GM23338 (cell line): ENCODE results near the gene SHISAL1. TPM values are rescaled to one million over a fixed set of nuclear protein-coding genes. Genes with fewer than 3 reads are reported as not detected.

Experiments
- ATAC-seq: fragments of 200-7000 bp; cut with Tn5 transposase; 3 replicates; pipeline ENCODE4 v1.9.1; 2020
- DNase-seq: peaks from one replicate; pipeline ENCODE4 v3.0.0-alpha.2; 2015; ENCODE audit warnings: low spot score
- H2AFZ ChIP-seq: fragments of 200-600 bp; sonication (generic); 2 replicates; pipeline ENCODE4 v1.8.0; 2016; ENCODE audit warnings: antibody characterized with exemption, mild to moderate bottlenecking, moderate library complexity
- H3F3A ChIP-seq: fragments of 200-600 bp; sonication (generic); replicated peaks from 2 replicates; pipeline ENCODE4 v1.8.0; 2017; ENCODE audit warnings: antibody characterized with exemption, mixed run types, low read depth
- H3K27ac ChIP-seq: fragments of 200-600 bp; sonication (generic); 2 replicates; pipeline ENCODE4 v1.6.1; 2016; ENCODE audit warnings: low read depth
- H3K27me3 ChIP-seq: fragments of 200-600 bp; sonication (generic); 2 replicates; pipeline ENCODE4 v1.8.0; 2016; ENCODE audit warnings: mild to moderate bottlenecking, mixed run types, moderate library complexity; ENCODE audit not compliant: insufficient read depth
- H3K36me3 ChIP-seq: fragments of 200-600 bp; sonication (generic); 2 replicates; pipeline ENCODE4 v1.8.0; 2016; ENCODE audit warnings: mild to moderate bottlenecking; ENCODE audit not compliant: insufficient read depth
- H3K4me1 ChIP-seq: fragments of 200-600 bp; sonication (generic); 2 replicates; pipeline ENCODE4 v1.8.0; 2016; ENCODE audit warnings: mild to moderate bottlenecking, moderate library complexity; ENCODE audit not compliant: insufficient read depth
- H3K4me2 ChIP-seq: fragments of 200-600 bp; sonication (generic); 2 replicates; pipeline ENCODE4 v1.7.1; 2017; ENCODE audit warnings: mixed run types
- H3K4me3 ChIP-seq: fragments of 200-600 bp; sonication (generic); 2 replicates; pipeline ENCODE4 v1.6.1; 2016; ENCODE audit warnings: mixed run types
- H3K79me2 ChIP-seq: fragments of 200-600 bp; sonication (generic); replicated peaks from 2 replicates; pipeline ENCODE4 v1.8.0; 2017; ENCODE audit warnings: mild to moderate bottlenecking; ENCODE audit not compliant: insufficient read depth
- H3K9me2 ChIP-seq: fragments of 200-600 bp; sonication (generic); 2 replicates; pipeline ENCODE4 v1.8.0; 2017; ENCODE audit not compliant: insufficient read depth
- H4K20me1 ChIP-seq: fragments of 200-600 bp; sonication (generic); replicated peaks from 2 replicates; pipeline ENCODE4 v1.8.0; 2017; ENCODE audit warnings: mild to moderate bottlenecking; ENCODE audit not compliant: insufficient read depth
- H3K27ac Mint-ChIP-seq: 2 replicates; pipeline ENCODE4 v1.8.0; 2020; ENCODE audit warnings: inconsistent platforms, mild to moderate bottlenecking, moderate library complexity, mixed read lengths
- H3K27me3 Mint-ChIP-seq: 3 replicates; pipeline ENCODE4 v1.8.0; 2022; ENCODE audit warnings: low read depth, mild to moderate bottlenecking, moderate library complexity, mixed read lengths, inconsistent platforms; ENCODE audit not compliant: insufficient read depth, poor library complexity
- H3K36me3 Mint-ChIP-seq: 3 replicates; pipeline ENCODE4 v1.8.0; 2021; ENCODE audit warnings: low read depth, mild to moderate bottlenecking, inconsistent platforms, moderate library complexity, mixed read lengths
- H3K4me1 Mint-ChIP-seq: 3 replicates; pipeline ENCODE4 v1.8.0; 2020; ENCODE audit warnings: mild to moderate bottlenecking, inconsistent platforms, mixed read lengths
- H3K4me3 Mint-ChIP-seq: 3 replicates; pipeline ENCODE4 v1.8.0; 2021; ENCODE audit warnings: moderate library complexity, mild to moderate bottlenecking, inconsistent platforms, mixed read lengths
- H3K9me3 Mint-ChIP-seq: 3 replicates; pipeline ENCODE4 v1.8.0; 2020; ENCODE audit warnings: moderate library complexity, mild to moderate bottlenecking, inconsistent platforms, mixed read lengths
- CTCF ChIP-seq, 2 experiments: fragments of 200-600 bp in 1 of 2; sonication (generic) in 1 of 2; conservative IDR thresholded peaks; 2 replicates each; pipeline versions ENCODE4 v1.5.1 to v1.6.1; 2016 to 2017; ENCODE audit warnings: antibody characterized with exemption in 2 of 2, low read depth in 2 of 2, mild to moderate bottlenecking in 2 of 2, moderate library complexity in 1 of 2
- ETS1 ChIP-seq: IDR thresholded peaks from 2 replicates; pipeline ENCODE4 v1.6.1; 2016; ENCODE audit warnings: antibody characterized with exemption
- EZH2 ChIP-seq: fragments of 200-600 bp; sonication (generic); IDR thresholded peaks from one replicate; pipeline ENCODE4 v1.8.0; 2017; ENCODE audit warnings: antibody characterized with exemption, mild to moderate bottlenecking, low read depth; ENCODE audit not compliant: unreplicated experiment
- EZH2phosphoT487 ChIP-seq: fragments of 200-600 bp; sonication (generic); IDR thresholded peaks from one replicate; pipeline ENCODE4 v1.8.1; 2018; ENCODE audit warnings: antibody characterized with exemption; ENCODE audit not compliant: unreplicated experiment
- JUNB ChIP-seq: IDR thresholded peaks from one replicate; pipeline ENCODE4 v1.6.1; 2016; ENCODE audit warnings: antibody characterized with exemption; ENCODE audit not compliant: unreplicated experiment
- NANOG ChIP-seq: IDR thresholded peaks from 2 replicates; pipeline ENCODE4 v1.6.1; 2016; ENCODE audit warnings: antibody characterized with exemption, borderline replicate concordance
- POLR2AphosphoS5 ChIP-seq: IDR thresholded peaks from 2 replicates; pipeline ENCODE4 v1.6.1; 2016; ENCODE audit warnings: antibody characterized with exemption, low read depth
- STAT1 ChIP-seq: IDR thresholded peaks from one replicate; pipeline ENCODE4 v1.6.1; 2016; ENCODE audit warnings: antibody characterized with exemption; ENCODE audit not compliant: unreplicated experiment
- ZNF114 ChIP-seq: fragments of 250-450 bp; sonication (Bioruptor Pico); IDR thresholded peaks from 2 replicates; pipeline ENCODE4 v1.5.0; 2020; ENCODE audit warnings: mild to moderate bottlenecking, moderate library complexity
- ZNF331 ChIP-seq: fragments of 250-450 bp; sonication (Bioruptor Pico); IDR thresholded peaks from 2 replicates; pipeline ENCODE4 v1.5.0; 2020; ENCODE audit warnings: low read depth, mild to moderate bottlenecking, moderate library complexity
- polyA plus RNA-seq: library from polyadenylated mRNA; unstranded; fragments of >200 nt; fragmentation: Nextera tagmentation; extraction: Ambion mirVana; gene quantifications from 2 replicates; pipeline ENCODE4 v1.2.1, GENCODE V29; 2016
- total RNA-seq: library from RNA; depleted of rRNA; stranded (reverse); fragments of >200 nt; shearing (Covaris generic); gene quantifications from 2 replicates; pipeline ENCODE4 v1.2.3, GENCODE V29; 2014
- TF ChIP-seq, protein P1 (sequence below): fragments of 250-450 bp; sonication (Bioruptor Pico); IDR thresholded peaks from 2 replicates; pipeline ENCODE4 v1.5.0; 2020; ENCODE audit warnings: mild to moderate bottlenecking, moderate library complexity
- TF ChIP-seq, protein P2 (sequence below): IDR thresholded peaks from one replicate; pipeline ENCODE4 v1.6.1; 2018; ENCODE audit warnings: antibody characterized with exemption; ENCODE audit not compliant: unreplicated experiment

Gene SHISAL1
- total and polyA plus RNA-seq, 2 experiments from 2014 or later, result 0.71 to 3.4 TPM

DNA sequence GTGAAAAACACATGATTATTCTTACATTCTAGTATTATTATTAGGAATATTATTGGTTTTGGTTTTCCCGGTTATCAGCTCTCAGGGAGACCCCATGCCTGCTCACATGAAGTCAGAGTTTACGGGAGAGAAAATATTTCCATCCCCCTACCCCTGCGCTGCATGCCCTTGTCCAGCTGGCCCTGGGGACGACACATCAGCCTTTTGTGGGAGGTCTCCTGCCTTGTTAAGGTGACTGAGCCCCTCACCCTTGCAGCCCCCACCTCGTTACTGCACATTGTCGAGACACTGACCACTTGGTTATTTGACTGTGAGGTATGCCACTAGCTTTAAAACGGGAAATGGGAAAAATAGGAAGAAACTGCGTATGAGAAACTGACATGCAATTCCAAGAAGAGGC lies 69.0 kb downstream of the SHISAL1 start:
- Histone ChIP-seq H3K79me2 (no peaks in the 10 kb centered on the region), H3K4me1 (no peaks in the 10 kb centered on the region), H2AFZ (no peak overlapping the region), H4K20me1 (no peaks in the 10 kb centered on the region), H3K36me3 (no peaks in the 10 kb centered on the region), H3F3A (no peaks in the 10 kb centered on the region), H3K27ac (no peak overlapping the region), H3K4me3 (no peak overlapping the region), H3K9me2 (0 out of 2 replicates have a peak, but pooled peaks cover 2% of the 10 kb centered on the region), H3K4me2 (no peak overlapping the region), H3K27me3 (no peaks in the 10 kb centered on the region)
- Mint-ChIP-seq H3K4me3 (no peak overlapping the region), H3K27me3 (peaks cover 4% of the 10 kb centered on the region), H3K4me1 (no peaks in the 10 kb centered on the region), H3K36me3 (peaks cover 5% of the 10 kb centered on the region; the same call in 2 of the 3 replicates), H3K9me3 (peaks cover under 1% of the 10 kb centered on the region; the same call in 1 of the 3 replicates), H3K27ac (no peak overlapping the region)
- DNase-seq, result no peak
- ATAC-seq, result no peak
- no peak for TF ChIP-seq EZH2phosphoT487
- TF ChIP-seq CTCF (conservative IDR thresholded peaks at IDR 0.05; ENCODE audit: low read depth in 2 of 2), result no peak
- TF ChIP-seq, protein P1, sequence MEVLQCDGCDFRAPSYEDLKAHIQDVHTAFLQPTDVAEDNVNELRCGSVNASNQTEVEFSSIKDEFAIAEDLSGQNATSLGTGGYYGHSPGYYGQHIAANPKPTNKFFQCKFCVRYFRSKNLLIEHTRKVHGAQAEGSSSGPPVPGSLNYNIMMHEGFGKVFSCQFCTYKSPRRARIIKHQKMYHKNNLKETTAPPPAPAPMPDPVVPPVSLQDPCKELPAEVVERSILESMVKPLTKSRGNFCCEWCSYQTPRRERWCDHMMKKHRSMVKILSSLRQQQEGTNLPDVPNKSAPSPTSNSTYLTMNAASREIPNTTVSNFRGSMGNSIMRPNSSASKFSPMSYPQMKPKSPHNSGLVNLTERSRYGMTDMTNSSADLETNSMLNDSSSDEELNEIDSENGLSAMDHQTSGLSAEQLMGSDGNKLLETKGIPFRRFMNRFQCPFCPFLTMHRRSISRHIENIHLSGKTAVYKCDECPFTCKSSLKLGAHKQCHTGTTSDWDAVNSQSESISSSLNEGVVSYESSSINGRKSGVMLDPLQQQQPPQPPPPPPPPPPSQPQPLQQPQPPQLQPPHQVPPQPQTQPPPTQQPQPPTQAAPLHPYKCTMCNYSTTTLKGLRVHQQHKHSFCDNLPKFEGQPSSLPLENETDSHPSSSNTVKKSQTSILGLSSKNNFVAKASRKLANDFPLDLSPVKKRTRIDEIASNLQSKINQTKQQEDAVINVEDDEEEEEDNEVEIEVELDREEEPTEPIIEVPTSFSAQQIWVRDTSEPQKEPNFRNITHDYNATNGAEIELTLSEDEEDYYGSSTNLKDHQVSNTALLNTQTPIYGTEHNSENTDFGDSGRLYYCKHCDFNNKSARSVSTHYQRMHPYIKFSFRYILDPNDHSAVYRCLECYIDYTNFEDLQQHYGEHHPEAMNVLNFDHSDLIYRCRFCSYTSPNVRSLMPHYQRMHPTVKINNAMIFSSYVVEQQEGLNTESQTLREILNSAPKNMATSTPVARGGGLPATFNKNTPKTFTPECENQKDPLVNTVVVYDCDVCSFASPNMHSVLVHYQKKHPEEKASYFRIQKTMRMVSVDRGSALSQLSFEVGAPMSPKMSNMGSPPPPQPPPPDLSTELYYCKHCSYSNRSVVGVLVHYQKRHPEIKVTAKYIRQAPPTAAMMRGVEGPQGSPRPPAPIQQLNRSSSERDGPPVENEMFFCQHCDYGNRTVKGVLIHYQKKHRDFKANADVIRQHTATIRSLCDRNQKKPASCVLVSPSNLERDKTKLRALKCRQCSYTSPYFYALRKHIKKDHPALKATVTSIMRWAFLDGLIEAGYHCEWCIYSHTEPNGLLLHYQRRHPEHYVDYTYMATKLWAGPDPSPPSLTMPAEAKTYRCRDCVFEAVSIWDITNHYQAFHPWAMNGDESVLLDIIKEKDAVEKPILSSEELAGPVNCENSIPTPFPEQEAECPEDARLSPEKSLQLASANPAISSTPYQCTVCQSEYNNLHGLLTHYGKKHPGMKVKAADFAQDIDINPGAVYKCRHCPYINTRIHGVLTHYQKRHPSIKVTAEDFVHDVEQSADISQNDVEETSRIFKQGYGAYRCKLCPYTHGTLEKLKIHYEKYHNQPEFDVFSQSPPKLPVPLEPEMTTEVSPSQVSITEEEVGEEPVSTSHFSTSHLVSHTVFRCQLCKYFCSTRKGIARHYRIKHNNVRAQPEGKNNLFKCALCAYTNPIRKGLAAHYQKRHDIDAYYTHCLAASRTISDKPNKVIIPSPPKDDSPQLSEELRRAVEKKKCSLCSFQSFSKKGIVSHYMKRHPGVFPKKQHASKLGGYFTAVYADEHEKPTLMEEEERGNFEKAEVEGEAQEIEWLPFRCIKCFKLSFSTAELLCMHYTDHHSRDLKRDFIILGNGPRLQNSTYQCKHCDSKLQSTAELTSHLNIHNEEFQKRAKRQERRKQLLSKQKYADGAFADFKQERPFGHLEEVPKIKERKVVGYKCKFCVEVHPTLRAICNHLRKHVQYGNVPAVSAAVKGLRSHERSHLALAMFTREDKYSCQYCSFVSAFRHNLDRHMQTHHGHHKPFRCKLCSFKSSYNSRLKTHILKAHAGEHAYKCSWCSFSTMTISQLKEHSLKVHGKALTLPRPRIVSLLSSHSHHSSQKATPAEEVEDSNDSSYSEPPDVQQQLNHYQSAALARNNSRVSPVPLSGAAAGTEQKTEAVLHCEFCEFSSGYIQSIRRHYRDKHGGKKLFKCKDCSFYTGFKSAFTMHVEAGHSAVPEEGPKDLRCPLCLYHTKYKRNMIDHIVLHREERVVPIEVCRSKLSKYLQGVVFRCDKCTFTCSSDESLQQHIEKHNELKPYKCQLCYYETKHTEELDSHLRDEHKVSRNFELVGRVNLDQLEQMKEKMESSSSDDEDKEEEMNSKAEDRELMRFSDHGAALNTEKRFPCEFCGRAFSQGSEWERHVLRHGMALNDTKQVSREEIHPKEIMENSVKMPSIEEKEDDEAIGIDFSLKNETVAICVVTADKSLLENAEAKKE (CRISPR knock-in tag), result no peak
- TF ChIP-seq ZNF331 (CRISPR knock-in tag), result no peak
- no peak for TF ChIP-seq JUNB
- TF ChIP-seq NANOG, result no peak
- TF ChIP-seq ETS1, result no peak
- no peak for TF ChIP-seq EZH2
- TF ChIP-seq, protein P2, sequence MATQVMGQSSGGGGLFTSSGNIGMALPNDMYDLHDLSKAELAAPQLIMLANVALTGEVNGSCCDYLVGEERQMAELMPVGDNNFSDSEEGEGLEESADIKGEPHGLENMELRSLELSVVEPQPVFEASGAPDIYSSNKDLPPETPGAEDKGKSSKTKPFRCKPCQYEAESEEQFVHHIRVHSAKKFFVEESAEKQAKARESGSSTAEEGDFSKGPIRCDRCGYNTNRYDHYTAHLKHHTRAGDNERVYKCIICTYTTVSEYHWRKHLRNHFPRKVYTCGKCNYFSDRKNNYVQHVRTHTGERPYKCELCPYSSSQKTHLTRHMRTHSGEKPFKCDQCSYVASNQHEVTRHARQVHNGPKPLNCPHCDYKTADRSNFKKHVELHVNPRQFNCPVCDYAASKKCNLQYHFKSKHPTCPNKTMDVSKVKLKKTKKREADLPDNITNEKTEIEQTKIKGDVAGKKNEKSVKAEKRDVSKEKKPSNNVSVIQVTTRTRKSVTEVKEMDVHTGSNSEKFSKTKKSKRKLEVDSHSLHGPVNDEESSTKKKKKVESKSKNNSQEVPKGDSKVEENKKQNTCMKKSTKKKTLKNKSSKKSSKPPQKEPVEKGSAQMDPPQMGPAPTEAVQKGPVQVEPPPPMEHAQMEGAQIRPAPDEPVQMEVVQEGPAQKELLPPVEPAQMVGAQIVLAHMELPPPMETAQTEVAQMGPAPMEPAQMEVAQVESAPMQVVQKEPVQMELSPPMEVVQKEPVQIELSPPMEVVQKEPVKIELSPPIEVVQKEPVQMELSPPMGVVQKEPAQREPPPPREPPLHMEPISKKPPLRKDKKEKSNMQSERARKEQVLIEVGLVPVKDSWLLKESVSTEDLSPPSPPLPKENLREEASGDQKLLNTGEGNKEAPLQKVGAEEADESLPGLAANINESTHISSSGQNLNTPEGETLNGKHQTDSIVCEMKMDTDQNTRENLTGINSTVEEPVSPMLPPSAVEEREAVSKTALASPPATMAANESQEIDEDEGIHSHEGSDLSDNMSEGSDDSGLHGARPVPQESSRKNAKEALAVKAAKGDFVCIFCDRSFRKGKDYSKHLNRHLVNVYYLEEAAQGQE, result no peak
- TF ChIP-seq ZNF114 (CRISPR knock-in tag), result no peak
- TF ChIP-seq POLR2AphosphoS5, result no peak
- no peak for TF ChIP-seq STAT1
